Breast epithelium (tissue), 4 donors: ENCODE measurements around the gene HECTD4. TPM values are rescaled to one million over a fixed set of nuclear protein-coding genes. Genes with fewer than 3 reads are reported as not detected.

Experiments used
- DNase-seq, 2 donors: peaks; one replicate each; pipeline ENCODE4 v3.0.0-alpha.2; 2019; ENCODE audit warnings: low spot score in 2 of 2
- H3K27ac ChIP-seq, 2 donors: fragments of 200-600 bp; sonication (generic) in 1 of 2; one replicate each; pipeline ENCODE4 v1.5.1; 2016 to 2019; ENCODE audit warnings: mild to moderate bottlenecking in 1 of 2
- H3K27me3 ChIP-seq, 2 donors: fragments of 200-600 bp; sonication (generic) in 1 of 2; one replicate each; pipeline versions ENCODE4 v1.5.1 to v1.6.0; 2017 to 2019; ENCODE audit warnings: control low read depth in 1 of 2, mild to moderate bottlenecking in 1 of 2
- H3K36me3 ChIP-seq: fragments of 200-600 bp; one replicate; pipeline ENCODE4 v1.5.1; 2019
- H3K4me1 ChIP-seq, 2 donors: fragments of 200-600 bp; sonication (generic); one replicate each; pipeline ENCODE4 v1.5.1; 2016 to 2019; ENCODE audit warnings: control low read depth in 1 of 2
- H3K4me3 ChIP-seq, 3 donors: fragments of 200-600 bp; sonication (generic); 1 replicate in 2 of 3; 2 replicates in 1 of 3; pipeline ENCODE4 v1.5.1; 2016 to 2019; ENCODE audit warnings: mild to moderate bottlenecking in 3 of 3, moderate library complexity in 2 of 3
- H3K9me3 ChIP-seq, 2 donors: fragments of 200-600 bp; sonication (generic) in 1 of 2; one replicate each; pipeline ENCODE4 v1.5.1; 2016 to 2019; ENCODE audit warnings: control low read depth in 1 of 2
- CTCF ChIP-seq, 3 donors: fragments of 450-650 bp; IDR thresholded peaks; one replicate each; pipeline ENCODE4 v1.5.1; 2016 to 2017; ENCODE audit warnings: antibody characterized with exemption in 3 of 3, mild to moderate bottlenecking in 3 of 3, moderate library complexity in 3 of 3
- POLR2A ChIP-seq: fragments of 450-650 bp; IDR thresholded peaks from one replicate; pipeline ENCODE4 v1.6.1; 2016; ENCODE audit warnings: antibody characterized with exemption, mild to moderate bottlenecking, moderate library complexity
- POLR2AphosphoS5 ChIP-seq, 3 donors: sonication (generic); formaldehyde crosslinking; IDR thresholded peaks; one replicate each; pipeline ENCODE4 v1.6.1; 2017; ENCODE audit warnings: antibody characterized with exemption in 3 of 3
- intact Hi-C: fragments of 100-400 bp; cut with DNase I; formaldehyde crosslinking; loops from one replicate; pipeline ENCODE4 v1.15.1; 2023; ENCODE audit warnings: low total_unique reads
- total RNA-seq, 3 donors: library from RNA; depleted of rRNA; stranded (reverse); fragments of >200 nt; gene quantifications; one replicate each; pipeline ENCODE4 v1.1.0, GENCODE V29; 2016

HECTD4 gene
- total RNA-seq, 3 donors from 2014 or later = 37.6 to 57.4 (median 49.5) TPM

GRCh38 chr12:112367965-112368364 is 14.3 kb downstream of the HECTD4 start:
- H3K36me3 ChIP-seq = no peaks in the 10 kb centered on the region
- no peak overlapping the region for H3K27ac ChIP-seq
- intact Hi-C loops = no loop called here
- H3K4me3 ChIP-seq = no peak overlapping the region
- no peak for TF ChIP-seq POLR2AphosphoS5 (IDR thresholded peaks at IDR 0.05)
- no peak for TF ChIP-seq CTCF (IDR thresholded peaks at IDR 0.05)
- no peak for TF ChIP-seq POLR2A
- H3K9me3 ChIP-seq = no peaks in the 10 kb centered on the region
- H3K27me3 ChIP-seq = no peaks in the 10 kb centered on the region
- no peak for DNase-seq
- no peaks in the 10 kb centered on the region for H3K4me1 ChIP-seq

GRCh38 chr12:112362310-112362709 is 19.9 kb downstream of the HECTD4 start:
- TF ChIP-seq POLR2AphosphoS5 (IDR thresholded peaks at IDR 0.05) (no peak), POLR2A (no peak), CTCF (IDR thresholded peaks at IDR 0.05) (no peak)
- DNase-seq = no peak
- H3K9me3 ChIP-seq = no peaks in the 10 kb centered on the region
- H3K27me3 ChIP-seq = no peaks in the 10 kb centered on the region
- no peak overlapping the region for H3K27ac ChIP-seq
- H3K36me3 ChIP-seq = no peaks in the 10 kb centered on the region
- H3K4me3 ChIP-seq = no peak overlapping the region
- intact Hi-C loops = loop anchor here (5.0 kb wide), 1 partner anchor 1335 kb away; no protein-coding TSS in a partner anchor
- no peaks in the 10 kb centered on the region for H3K4me1 ChIP-seq

- intact Hi-C loops = loop anchor here (5.0 kb wide), 1 partner anchor 1334 kb away; no protein-coding TSS in a partner anchor
- no peaks in the 10 kb centered on the region for H3K36me3 ChIP-seq
- no peak overlapping the region for H3K4me3 ChIP-seq
- no peak for DNase-seq
- no peaks in the 10 kb centered on the region for H3K4me1 ChIP-seq
- H3K27ac ChIP-seq = no peak overlapping the region
- no peaks in the 10 kb centered on the region for H3K9me3 ChIP-seq
- no peak for TF ChIP-seq CTCF (IDR thresholded peaks at IDR 0.05)
- no peak for TF ChIP-seq POLR2AphosphoS5 (IDR thresholded peaks at IDR 0.05)
- TF ChIP-seq POLR2A = no peak
- no peaks in the 10 kb centered on the region for H3K27me3 ChIP-seq
These were observed 21.0 kb downstream of the HECTD4 start for GRCh38 chr12:112361271-112361670.

- intact Hi-C loops = no loop called here
- H3K36me3 ChIP-seq = no peaks in the 10 kb centered on the region
- TF ChIP-seq POLR2AphosphoS5 (IDR thresholded peaks at IDR 0.05) (no peak), CTCF (IDR thresholded peaks at IDR 0.05) (no peak), POLR2A (no peak)
These were observed 22.9 kb downstream of the HECTD4 start for GRCh38 chr12:112359290-112359689.

GRCh38 chr12:112357214-112357613 is 25.0 kb downstream of the HECTD4 start:
- no peaks in the 10 kb centered on the region for H3K27me3 ChIP-seq
- no peaks in the 10 kb centered on the region for H3K9me3 ChIP-seq
- H3K4me3 ChIP-seq = no peak overlapping the region
- intact Hi-C loops = no loop called here
- H3K4me1 ChIP-seq = no peaks in the 10 kb centered on the region
- DNase-seq = no peak
- H3K27ac ChIP-seq = no peak overlapping the region
- TF ChIP-seq CTCF (IDR thresholded peaks at IDR 0.05) (no peak), POLR2A (no peak), POLR2AphosphoS5 (IDR thresholded peaks at IDR 0.05) (no peak)
- H3K36me3 ChIP-seq = no peaks in the 10 kb centered on the region

More at GRCh38 chr12:112359290-112359689, 22.9 kb downstream of the HECTD4 start:
- Histone ChIP-seq H3K27ac (no peak overlapping the region), H3K27me3 (no peaks in the 10 kb centered on the region), H3K9me3 (no peaks in the 10 kb centered on the region), H3K4me3 (no peak overlapping the region), H3K4me1 (no peaks in the 10 kb centered on the region)
- DNase-seq = no peak
